ENCODE data around the gene NEBL.

DNA sequence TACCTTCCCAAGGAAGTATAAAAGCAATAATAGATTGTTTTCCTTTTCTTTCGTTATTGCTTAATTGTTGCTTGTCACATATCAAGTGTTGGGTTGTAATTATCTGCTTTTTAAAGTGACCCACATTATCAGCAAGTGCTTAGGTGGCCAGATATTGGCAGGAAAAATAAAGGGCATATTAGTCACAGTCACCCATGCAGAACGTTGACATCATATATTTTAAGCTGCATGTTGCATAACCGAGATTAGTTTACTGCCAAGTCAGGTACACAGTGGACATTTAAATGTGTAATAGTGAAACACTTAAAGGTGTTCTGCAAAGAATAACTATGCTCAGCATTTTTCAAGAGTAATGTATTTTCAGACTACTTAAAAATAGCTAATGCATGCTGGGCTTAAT is 11.4 kb downstream of the NEBL start:
- TF ChIP-seq, protein P1, sequence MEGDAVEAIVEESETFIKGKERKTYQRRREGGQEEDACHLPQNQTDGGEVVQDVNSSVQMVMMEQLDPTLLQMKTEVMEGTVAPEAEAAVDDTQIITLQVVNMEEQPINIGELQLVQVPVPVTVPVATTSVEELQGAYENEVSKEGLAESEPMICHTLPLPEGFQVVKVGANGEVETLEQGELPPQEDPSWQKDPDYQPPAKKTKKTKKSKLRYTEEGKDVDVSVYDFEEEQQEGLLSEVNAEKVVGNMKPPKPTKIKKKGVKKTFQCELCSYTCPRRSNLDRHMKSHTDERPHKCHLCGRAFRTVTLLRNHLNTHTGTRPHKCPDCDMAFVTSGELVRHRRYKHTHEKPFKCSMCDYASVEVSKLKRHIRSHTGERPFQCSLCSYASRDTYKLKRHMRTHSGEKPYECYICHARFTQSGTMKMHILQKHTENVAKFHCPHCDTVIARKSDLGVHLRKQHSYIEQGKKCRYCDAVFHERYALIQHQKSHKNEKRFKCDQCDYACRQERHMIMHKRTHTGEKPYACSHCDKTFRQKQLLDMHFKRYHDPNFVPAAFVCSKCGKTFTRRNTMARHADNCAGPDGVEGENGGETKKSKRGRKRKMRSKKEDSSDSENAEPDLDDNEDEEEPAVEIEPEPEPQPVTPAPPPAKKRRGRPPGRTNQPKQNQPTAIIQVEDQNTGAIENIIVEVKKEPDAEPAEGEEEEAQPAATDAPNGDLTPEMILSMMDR (IDR thresholded peaks at IDR 0.05), result no peak
- TF ChIP-seq POLR2A (IDR thresholded peaks at IDR 0.05), result no peak
